ENCODE results near the gene PDGFRB. TPM values are rescaled to one million over a fixed set of nuclear protein-coding genes. Genes with fewer than 3 reads are reported as not detected.

PDGFRB gene
- total and polyA plus RNA-seq, 2 donors (not counting 1 experiment from before 2014, with no cell fraction given), result 231 to 347 TPM

DNA sequence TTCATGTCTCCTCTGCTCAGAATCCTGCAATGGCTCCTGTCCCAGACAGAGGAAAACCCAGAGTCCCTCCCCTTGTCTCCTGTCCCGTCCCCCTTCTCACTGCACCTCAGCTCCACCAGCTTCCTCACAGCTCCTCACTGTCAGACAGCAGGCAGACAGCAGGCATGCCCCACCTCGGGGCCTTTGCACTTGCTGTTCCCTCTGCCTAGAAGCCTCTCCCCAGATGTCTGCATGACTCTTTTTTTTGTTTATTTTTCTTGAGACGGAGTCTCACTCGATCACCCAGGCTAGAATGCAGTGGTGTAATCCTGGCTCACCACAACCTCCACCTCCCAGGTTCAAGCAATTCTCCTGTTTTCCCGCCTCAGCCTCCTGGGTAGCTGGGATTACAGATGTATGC, 25.4 kb upstream of the PDGFRB start:
- DNase-seq (ENCODE audit: low read depth in 2 of 2), result peak; percentile 70 to 72
- Histone ChIP-seq H3K4me1 (ENCODE audit: control insufficient read depth, extremely low read depth, insufficient read depth, low read length) (peaks cover 8% of the 10 kb centered on the region), H3K4me3 (replicated peaks in 1 of 4; ENCODE audit: control extremely low read depth in 1 of 4, insufficient read depth in 1 of 4, low read depth in 3 of 4, low read length in 4 of 4) (no peak overlapping the region), H3K27ac (ENCODE audit: insufficient read depth, low read length) (no peak overlapping the region), H3K36me3 (ENCODE audit: control insufficient read depth, insufficient read depth, low read length) (no peaks in the 10 kb centered on the region), H3K9me3 (ENCODE audit: control insufficient read depth, insufficient read depth, low read depth, low read length) (no peaks in the 10 kb centered on the region), H3K79me2 (ENCODE audit: control insufficient read depth, insufficient read depth, low read length) (no peaks in the 10 kb centered on the region), H2AFZ (ENCODE audit: low read length) (no peak overlapping the region), H3K4me2 (ENCODE audit: extremely low read depth, insufficient read depth, low read length) (no peak overlapping the region), H3K9ac (ENCODE audit: insufficient read depth, low read length) (no peak overlapping the region), H4K20me1 (ENCODE audit: control insufficient read depth, extremely low read depth, insufficient read depth, low read length) (no peaks in the 10 kb centered on the region), H3K27me3 (ENCODE audit: control insufficient read depth, insufficient read depth, low read length) (peaks cover 20% of the 10 kb centered on the region)
- no peak for TF ChIP-seq EZH2 (IDR thresholded peaks at IDR 0.05; ENCODE audit: low read length, missing control alignments)
- TF ChIP-seq, protein P1, sequence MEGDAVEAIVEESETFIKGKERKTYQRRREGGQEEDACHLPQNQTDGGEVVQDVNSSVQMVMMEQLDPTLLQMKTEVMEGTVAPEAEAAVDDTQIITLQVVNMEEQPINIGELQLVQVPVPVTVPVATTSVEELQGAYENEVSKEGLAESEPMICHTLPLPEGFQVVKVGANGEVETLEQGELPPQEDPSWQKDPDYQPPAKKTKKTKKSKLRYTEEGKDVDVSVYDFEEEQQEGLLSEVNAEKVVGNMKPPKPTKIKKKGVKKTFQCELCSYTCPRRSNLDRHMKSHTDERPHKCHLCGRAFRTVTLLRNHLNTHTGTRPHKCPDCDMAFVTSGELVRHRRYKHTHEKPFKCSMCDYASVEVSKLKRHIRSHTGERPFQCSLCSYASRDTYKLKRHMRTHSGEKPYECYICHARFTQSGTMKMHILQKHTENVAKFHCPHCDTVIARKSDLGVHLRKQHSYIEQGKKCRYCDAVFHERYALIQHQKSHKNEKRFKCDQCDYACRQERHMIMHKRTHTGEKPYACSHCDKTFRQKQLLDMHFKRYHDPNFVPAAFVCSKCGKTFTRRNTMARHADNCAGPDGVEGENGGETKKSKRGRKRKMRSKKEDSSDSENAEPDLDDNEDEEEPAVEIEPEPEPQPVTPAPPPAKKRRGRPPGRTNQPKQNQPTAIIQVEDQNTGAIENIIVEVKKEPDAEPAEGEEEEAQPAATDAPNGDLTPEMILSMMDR (conservative IDR thresholded peaks at IDR 0.05 in 1 of 2, IDR thresholded peaks at IDR 0.05 in 1 of 2; ENCODE audit: low read depth in 1 of 2, low read length in 2 of 2), result no peak

DNA sequence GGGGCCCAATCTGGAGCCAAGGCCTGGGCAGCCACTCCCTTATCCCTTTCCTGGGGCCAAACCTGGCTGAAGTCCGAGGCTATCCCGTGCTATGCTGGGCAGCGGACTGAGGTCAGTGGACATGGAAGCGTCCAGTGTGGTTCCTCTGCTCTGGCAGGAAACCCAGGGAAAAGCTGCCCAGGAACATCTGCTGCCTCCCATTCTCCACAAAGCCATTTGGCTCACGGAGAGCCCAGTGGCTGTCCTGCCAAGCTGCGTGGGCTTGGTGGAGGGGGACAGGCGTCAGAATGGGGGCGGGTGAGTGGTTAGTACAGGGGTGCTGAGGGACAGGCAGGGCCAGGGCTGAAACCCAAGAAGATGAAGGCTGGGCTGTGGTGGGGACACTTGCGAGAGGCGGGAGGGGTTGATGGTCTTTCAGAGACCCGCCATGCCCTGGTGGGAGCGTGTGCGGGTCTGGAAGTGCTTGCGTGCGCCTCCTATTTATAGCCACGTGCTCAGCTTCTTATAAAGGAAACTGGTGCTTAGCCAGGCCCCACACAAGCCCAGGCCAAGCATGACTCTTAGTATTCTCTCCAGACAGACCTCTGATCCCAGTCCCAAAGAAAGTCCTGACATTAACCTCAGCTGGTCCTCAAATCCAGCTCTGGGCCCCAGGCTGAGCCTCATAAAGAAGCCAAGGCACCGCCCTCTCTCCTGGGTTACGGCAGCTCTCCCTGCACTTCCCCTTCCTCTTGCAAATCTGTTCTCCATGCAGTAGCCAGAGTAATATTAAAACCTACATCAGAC, 24.8 kb upstream of the PDGFRB start:
- H3K36me3 ChIP-seq (ENCODE audit: control insufficient read depth, insufficient read depth, low read length), result no peaks in the 10 kb centered on the region
- DNase-seq (ENCODE audit: low read depth in 2 of 2), result peak; percentile 30 to 84
- H4K20me1 ChIP-seq (ENCODE audit: control insufficient read depth, extremely low read depth, insufficient read depth, low read length), result no peaks in the 10 kb centered on the region
- TF ChIP-seq, protein P1 (conservative IDR thresholded peaks at IDR 0.05 in 1 of 2, IDR thresholded peaks at IDR 0.05 in 1 of 2; ENCODE audit: low read depth in 1 of 2, low read length in 2 of 2), result no peak
- no peak for TF ChIP-seq EZH2 (IDR thresholded peaks at IDR 0.05; ENCODE audit: low read length, missing control alignments)
- peak overlapping the region; percentile 24 for H3K27ac ChIP-seq (ENCODE audit: insufficient read depth, low read length)
- no peak overlapping the region for H3K9ac ChIP-seq (ENCODE audit: insufficient read depth, low read length)
- no peak overlapping the region for H3K4me3 ChIP-seq (replicated peaks in 1 of 4; ENCODE audit: control extremely low read depth in 1 of 4, insufficient read depth in 1 of 4, low read depth in 3 of 4, low read length in 4 of 4)
- H3K4me1 ChIP-seq (ENCODE audit: control insufficient read depth, extremely low read depth, insufficient read depth, low read length), result peaks cover 8% of the 10 kb centered on the region
- no peaks in the 10 kb centered on the region for H3K9me3 ChIP-seq (ENCODE audit: control insufficient read depth, insufficient read depth, low read depth, low read length)
- H2AFZ ChIP-seq (ENCODE audit: low read length), result peak overlapping the region; percentile 25
- no peaks in the 10 kb centered on the region for H3K79me2 ChIP-seq (ENCODE audit: control insufficient read depth, insufficient read depth, low read length)
- H3K27me3 ChIP-seq (ENCODE audit: control insufficient read depth, insufficient read depth, low read length), result peaks cover 16% of the 10 kb centered on the region
- no peak overlapping the region for H3K4me2 ChIP-seq (ENCODE audit: extremely low read depth, insufficient read depth, low read length)

DNA sequence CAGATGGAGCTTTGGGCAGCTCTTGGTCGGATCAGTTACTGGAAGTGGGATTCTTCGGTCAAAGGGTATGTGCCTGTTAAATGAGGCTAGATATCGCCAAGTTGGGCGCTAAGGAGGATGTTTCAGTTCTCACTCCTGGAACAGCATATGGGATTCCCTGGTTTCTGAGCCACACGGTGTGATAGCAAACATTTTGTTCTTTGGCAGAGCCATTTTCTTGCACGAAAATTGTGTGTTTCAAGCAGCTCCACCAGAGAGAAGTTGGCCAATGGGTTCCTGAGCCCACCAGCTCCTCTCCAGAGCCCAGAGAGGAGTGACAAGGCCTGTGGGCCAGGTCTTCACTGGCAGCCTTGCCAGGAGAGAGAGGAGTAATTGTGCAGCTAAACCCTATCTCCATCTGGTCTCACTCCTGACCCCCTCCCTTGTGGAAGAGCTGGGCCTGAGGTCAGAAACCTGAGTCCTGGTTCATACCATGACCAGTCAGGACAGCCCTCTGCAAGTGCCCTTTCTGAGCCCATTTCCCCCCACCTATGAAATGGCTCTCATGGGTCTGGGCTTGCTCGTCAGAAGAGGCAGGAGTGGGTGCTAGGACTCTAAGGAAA, 23.5 kb upstream of the PDGFRB start:
- TF ChIP-seq, protein P1 (conservative IDR thresholded peaks at IDR 0.05 in 1 of 2, IDR thresholded peaks at IDR 0.05 in 1 of 2; ENCODE audit: low read depth in 1 of 2, low read length in 2 of 2), result no peak
- TF ChIP-seq EZH2 (IDR thresholded peaks at IDR 0.05; ENCODE audit: low read length, missing control alignments), result no peak
- no peak overlapping the region for H3K4me3 ChIP-seq (replicated peaks in 1 of 4; ENCODE audit: control extremely low read depth in 1 of 4, insufficient read depth in 1 of 4, low read depth in 3 of 4, low read length in 4 of 4)
- no peak overlapping the region for H3K9ac ChIP-seq (ENCODE audit: insufficient read depth, low read length)
- DNase-seq (ENCODE audit: low read depth in 2 of 2), result no peak
- H3K4me1 ChIP-seq (ENCODE audit: control insufficient read depth, extremely low read depth, insufficient read depth, low read length), result peaks cover 8% of the 10 kb centered on the region
- H3K27ac ChIP-seq (ENCODE audit: insufficient read depth, low read length), result no peak overlapping the region
- H4K20me1 ChIP-seq (ENCODE audit: control insufficient read depth, extremely low read depth, insufficient read depth, low read length), result no peaks in the 10 kb centered on the region
- H3K4me2 ChIP-seq (ENCODE audit: extremely low read depth, insufficient read depth, low read length), result no peak overlapping the region
- no peaks in the 10 kb centered on the region for H3K79me2 ChIP-seq (ENCODE audit: control insufficient read depth, insufficient read depth, low read length)
- H2AFZ ChIP-seq (ENCODE audit: low read length), result no peak overlapping the region
- no peaks in the 10 kb centered on the region for H3K36me3 ChIP-seq (ENCODE audit: control insufficient read depth, insufficient read depth, low read length)
- H3K27me3 ChIP-seq (ENCODE audit: control insufficient read depth, insufficient read depth, low read length), result peaks cover 9% of the 10 kb centered on the region
- H3K9me3 ChIP-seq (ENCODE audit: control insufficient read depth, insufficient read depth, low read depth, low read length), result no peaks in the 10 kb centered on the region

All from fibroblast of lung (primary cell).